ENCODE results near the gene NR1H2. TPM values are rescaled to one million over a fixed set of nuclear protein-coding genes. Genes with fewer than 3 reads are reported as not detected.

NR1H2 gene
- total and polyA plus RNA-seq, 2 experiments from 2014 or later, result 32.9 to 70.2 TPM

GRCh38 chr19:50427318-50427925 is 51.2 kb downstream of the NR1H2 start:
- no peak for TF ChIP-seq CTCF (conservative IDR thresholded peaks at IDR 0.05; ENCODE audit: low read depth in 2 of 2)
- no peak for TF ChIP-seq EZH2phosphoT487 (IDR thresholded peaks at IDR 0.05; ENCODE audit: unreplicated experiment)
- TF ChIP-seq JUNB (IDR thresholded peaks at IDR 0.05; ENCODE audit: unreplicated experiment), result no peak
- no peak for TF ChIP-seq REST (IDR thresholded peaks at IDR 0.05; ENCODE audit: unreplicated experiment)
- TF ChIP-seq EZH2 (IDR thresholded peaks at IDR 0.05; ENCODE audit: low read depth, unreplicated experiment), result no peak
- no peak for TF ChIP-seq POLR2AphosphoS5 (IDR thresholded peaks at IDR 0.05; ENCODE audit: low read depth)
- TF ChIP-seq ZNF331 (CRISPR knock-in tag; IDR thresholded peaks at IDR 0.05; ENCODE audit: low read depth), result no peak
- no peak for TF ChIP-seq ZNF462 (CRISPR knock-in tag; IDR thresholded peaks at IDR 0.05)
- no peak for TF ChIP-seq STAT1 (IDR thresholded peaks at IDR 0.05; ENCODE audit: unreplicated experiment)
- no peak for TF ChIP-seq ZNF114 (CRISPR knock-in tag; IDR thresholded peaks at IDR 0.05)
- no peak for TF ChIP-seq CREB1 (CRISPR knock-in tag; IDR thresholded peaks at IDR 0.05; ENCODE audit: low read depth)
- TF ChIP-seq NANOG (IDR thresholded peaks at IDR 0.05; ENCODE audit: borderline replicate concordance), result no peak
- no peak for TF ChIP-seq ETS1 (IDR thresholded peaks at IDR 0.05)
- H3K27me3 ChIP-seq (ENCODE audit: insufficient read depth), result peaks cover 26% of the 10 kb centered on the region
- DNase-seq (ENCODE audit: low spot score) (no peak), ATAC-seq (no peak)
- Mint-ChIP-seq H3K4me1 (peaks cover 13% of the 10 kb centered on the region), H3K4me3 (no peak overlapping the region), H3K36me3 (ENCODE audit: low read depth) (peaks cover 15% of the 10 kb centered on the region), H3K27ac (no peak overlapping the region), H3K27me3 (ENCODE audit: insufficient read depth, low read depth, poor library complexity) (peaks cover 10% of the 10 kb centered on the region), H3K9me3 (no peaks in the 10 kb centered on the region)
- no peaks in the 10 kb centered on the region; the same call in 1 of the 2 replicates for H4K20me1 ChIP-seq (replicated peaks; ENCODE audit: insufficient read depth)
- peak overlapping the region; percentile 57 for H3K4me3 ChIP-seq
- H3K79me2 ChIP-seq (replicated peaks; ENCODE audit: insufficient read depth), result no peaks in the 10 kb centered on the region
- peak overlapping the region; percentile 80 for H2AFZ ChIP-seq
- H3K27ac ChIP-seq (ENCODE audit: low read depth), result no peak overlapping the region
- peaks cover 20% of the 10 kb centered on the region; the same call in 1 of the 2 replicates for H3F3A ChIP-seq (replicated peaks; ENCODE audit: low read depth)
- H3K4me1 ChIP-seq (ENCODE audit: insufficient read depth), result peaks cover 19% of the 10 kb centered on the region
- H3K36me3 ChIP-seq (ENCODE audit: insufficient read depth), result no peaks in the 10 kb centered on the region
- peak overlapping the region; percentile 79 for H3K4me2 ChIP-seq
- H3K9me2 ChIP-seq (ENCODE audit: insufficient read depth), result no peaks in the 10 kb centered on the region

Measured in GM23338 (cell line).